PC-9 (cell line): Measurements from ENCODE around the gene SEMA4C. TPM values are rescaled to one million over a fixed set of nuclear protein-coding genes. Genes with fewer than 3 reads are reported as not detected.

Experiments
- BruUV-seq: library from RNA; stranded (reverse); fragments of 400-500 nt; replicated peaks from 2 replicates; lab custom pipeline; 2021; lab: Mats Ljungman, UMichigan
- CTCF ChIA-PET: fragments of 300-600 bp; sonication (Branson Sonifier 250); formaldehyde crosslinking; loops from one replicate; lab custom pipeline; 2022; ENCODE audit warnings: antibody characterized with exemption; lab: Charles Lee
- POLR2A ChIA-PET: fragments of 300-600 bp; sonication (Branson Sonifier 250); formaldehyde crosslinking; loops from one replicate; lab custom pipeline; 2022; ENCODE audit warnings: antibody characterized with exemption; ENCODE audit not compliant: unreplicated experiment; lab: Charles Lee
- DNase-seq, 2 experiments: peaks; one replicate each; pipeline versions ENCODE4 v3.0.0 to v3.0.0-alpha.2; 2015 to 2022; ENCODE audit warnings: mixed read lengths in 1 of 2
- H2AFZ ChIP-seq: fragments of 200-600 bp; sonication (generic); 2 replicates; pipeline ENCODE4 v1.8.1; 2017; ENCODE audit warnings: antibody characterized with exemption
- H3F3A ChIP-seq: fragments of 200-600 bp; sonication (generic); 2 replicates; pipeline ENCODE4 v1.8.1; 2017; ENCODE audit warnings: antibody characterized with exemption, mild to moderate bottlenecking, low read depth; ENCODE audit not compliant: insufficient read depth
- H3K27ac ChIP-seq: fragments of 200-600 bp; sonication (generic); 2 replicates; pipeline ENCODE4 v1.6.1; 2016; ENCODE audit warnings: mixed run types
- H3K27me3 ChIP-seq: fragments of 200-600 bp; sonication (generic); 2 replicates; pipeline ENCODE4 v1.6.1; 2016; ENCODE audit warnings: low read depth, mixed run types; ENCODE audit not compliant: insufficient read depth
- H3K36me3 ChIP-seq: fragments of 200-600 bp; sonication (generic); 2 replicates; pipeline ENCODE4 v1.6.1; 2016; ENCODE audit warnings: low read depth, mixed run types
- H3K4me1 ChIP-seq: fragments of 200-600 bp; sonication (generic); replicated peaks from 2 replicates; pipeline ENCODE4 v1.6.1; 2016; ENCODE audit warnings: mixed run types; ENCODE audit not compliant: insufficient read depth
- H3K4me2 ChIP-seq: fragments of 200-600 bp; sonication (generic); 2 replicates; pipeline ENCODE4 v1.6.1; 2017; ENCODE audit warnings: mixed run types
- H3K4me3 ChIP-seq: fragments of 200-600 bp; sonication (generic); 2 replicates; pipeline ENCODE4 v1.6.1; 2016; ENCODE audit warnings: mixed run types
- H3K79me2 ChIP-seq: fragments of 200-600 bp; sonication (generic); 2 replicates; pipeline ENCODE4 v1.6.1; 2017; ENCODE audit warnings: low read depth, mixed run types
- H3K9me2 ChIP-seq: fragments of 200-600 bp; sonication (generic); 2 replicates; pipeline ENCODE4 v1.8.1; 2017; ENCODE audit warnings: mild to moderate bottlenecking; ENCODE audit not compliant: insufficient read depth
- H3K9me3 ChIP-seq: fragments of 200-600 bp; sonication (generic); 2 replicates; pipeline ENCODE4 v1.8.1; 2016; ENCODE audit warnings: low read depth; ENCODE audit not compliant: insufficient read depth
- H4K20me1 ChIP-seq: fragments of 200-600 bp; sonication (generic); 2 replicates; pipeline ENCODE4 v1.8.1; 2017; ENCODE audit not compliant: insufficient read depth
- EZH2 ChIP-seq: fragments of 200-600 bp; sonication (generic); IDR thresholded peaks from 2 replicates; pipeline ENCODE4 v1.8.0; 2017; ENCODE audit warnings: antibody characterized with exemption, low read depth
- intact Hi-C: fragments of 100-400 bp; cut with micrococcal nuclease; formaldehyde crosslinking; loops from one replicate; pipeline ENCODE4 v1.10.0; 2022; ENCODE audit not compliant: unreplicated experiment
- total RNA-seq: library from RNA; stranded (reverse); gene quantifications from 2 replicates; pipeline ENCODE4 v1.2.3, GENCODE V29; 2021
- TF ChIP-seq, protein P1 (sequence below): fragments of 200-600 bp; sonication (generic); conservative IDR thresholded peaks from 2 replicates; pipeline ENCODE4 v1.6.1; 2017; ENCODE audit warnings: mixed run types, antibody characterized with exemption, mild to moderate bottlenecking, moderate library complexity

Gene SEMA4C
- total RNA-seq, 1 experiment from 2014 or later: 52.8 TPM

DNA sequence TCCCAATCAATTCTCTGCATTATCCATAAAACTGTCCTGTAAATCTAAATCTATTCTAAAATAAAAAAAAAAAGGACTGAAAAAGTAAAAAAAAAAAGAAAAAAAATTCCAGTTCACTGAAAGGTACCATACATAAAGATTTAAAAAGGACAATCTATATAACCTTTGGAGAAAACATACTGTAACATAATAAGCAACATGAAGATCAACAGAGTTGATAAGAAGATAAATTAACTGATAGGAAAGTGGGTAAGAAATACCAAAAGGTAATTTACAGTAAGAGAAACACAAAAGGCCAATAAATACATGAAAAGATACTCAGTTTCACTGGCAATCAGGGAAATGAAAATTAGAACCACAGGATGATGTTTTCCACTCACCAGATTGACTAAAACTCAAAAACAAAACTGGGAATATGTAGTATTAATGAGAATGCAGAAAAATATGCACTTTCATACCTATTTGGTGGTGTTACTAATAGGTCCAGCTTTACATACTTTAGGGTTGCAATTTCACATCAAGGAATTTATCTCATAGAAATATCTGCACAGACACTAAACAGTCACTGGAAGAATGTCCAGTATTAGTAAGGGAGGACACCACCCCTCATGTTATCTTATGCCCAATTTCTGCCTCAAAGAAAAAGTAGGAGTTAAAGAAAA, 48.3 kb upstream of the SEMA4C start:
- no peak overlapping the region for H2AFZ ChIP-seq
- peaks cover 19% of the 10 kb centered on the region; the same call in 1 of the 2 replicates for H3K9me3 ChIP-seq
- H3K79me2 ChIP-seq: no peaks in the 10 kb centered on the region
- no peaks in the 10 kb centered on the region for H3F3A ChIP-seq
- ChIA-PET CTCF (no interaction called here), POLR2A (interaction anchor here (0.5 kb wide), 1 partner anchor 139 kb away, joined by 29 read pairs; no protein-coding TSS in a partner anchor)
- no peaks in the 10 kb centered on the region for H3K36me3 ChIP-seq
- H4K20me1 ChIP-seq: no peaks in the 10 kb centered on the region
- no peaks in the 10 kb centered on the region; the same call in 1 of the 2 replicates for H3K27me3 ChIP-seq
- no TSS peak for BruUV-seq
- no peak for DNase-seq
- H3K27ac ChIP-seq: no peak overlapping the region
- H3K4me1 ChIP-seq: no peaks in the 10 kb centered on the region
- no peak overlapping the region for H3K4me3 ChIP-seq
- intact Hi-C loops: no loop called here
- no peak overlapping the region for H3K4me2 ChIP-seq
- TF ChIP-seq, protein P1, sequence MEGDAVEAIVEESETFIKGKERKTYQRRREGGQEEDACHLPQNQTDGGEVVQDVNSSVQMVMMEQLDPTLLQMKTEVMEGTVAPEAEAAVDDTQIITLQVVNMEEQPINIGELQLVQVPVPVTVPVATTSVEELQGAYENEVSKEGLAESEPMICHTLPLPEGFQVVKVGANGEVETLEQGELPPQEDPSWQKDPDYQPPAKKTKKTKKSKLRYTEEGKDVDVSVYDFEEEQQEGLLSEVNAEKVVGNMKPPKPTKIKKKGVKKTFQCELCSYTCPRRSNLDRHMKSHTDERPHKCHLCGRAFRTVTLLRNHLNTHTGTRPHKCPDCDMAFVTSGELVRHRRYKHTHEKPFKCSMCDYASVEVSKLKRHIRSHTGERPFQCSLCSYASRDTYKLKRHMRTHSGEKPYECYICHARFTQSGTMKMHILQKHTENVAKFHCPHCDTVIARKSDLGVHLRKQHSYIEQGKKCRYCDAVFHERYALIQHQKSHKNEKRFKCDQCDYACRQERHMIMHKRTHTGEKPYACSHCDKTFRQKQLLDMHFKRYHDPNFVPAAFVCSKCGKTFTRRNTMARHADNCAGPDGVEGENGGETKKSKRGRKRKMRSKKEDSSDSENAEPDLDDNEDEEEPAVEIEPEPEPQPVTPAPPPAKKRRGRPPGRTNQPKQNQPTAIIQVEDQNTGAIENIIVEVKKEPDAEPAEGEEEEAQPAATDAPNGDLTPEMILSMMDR: no peak
- no peak for TF ChIP-seq EZH2
- no peaks in the 10 kb centered on the region for H3K9me2 ChIP-seq

DNA sequence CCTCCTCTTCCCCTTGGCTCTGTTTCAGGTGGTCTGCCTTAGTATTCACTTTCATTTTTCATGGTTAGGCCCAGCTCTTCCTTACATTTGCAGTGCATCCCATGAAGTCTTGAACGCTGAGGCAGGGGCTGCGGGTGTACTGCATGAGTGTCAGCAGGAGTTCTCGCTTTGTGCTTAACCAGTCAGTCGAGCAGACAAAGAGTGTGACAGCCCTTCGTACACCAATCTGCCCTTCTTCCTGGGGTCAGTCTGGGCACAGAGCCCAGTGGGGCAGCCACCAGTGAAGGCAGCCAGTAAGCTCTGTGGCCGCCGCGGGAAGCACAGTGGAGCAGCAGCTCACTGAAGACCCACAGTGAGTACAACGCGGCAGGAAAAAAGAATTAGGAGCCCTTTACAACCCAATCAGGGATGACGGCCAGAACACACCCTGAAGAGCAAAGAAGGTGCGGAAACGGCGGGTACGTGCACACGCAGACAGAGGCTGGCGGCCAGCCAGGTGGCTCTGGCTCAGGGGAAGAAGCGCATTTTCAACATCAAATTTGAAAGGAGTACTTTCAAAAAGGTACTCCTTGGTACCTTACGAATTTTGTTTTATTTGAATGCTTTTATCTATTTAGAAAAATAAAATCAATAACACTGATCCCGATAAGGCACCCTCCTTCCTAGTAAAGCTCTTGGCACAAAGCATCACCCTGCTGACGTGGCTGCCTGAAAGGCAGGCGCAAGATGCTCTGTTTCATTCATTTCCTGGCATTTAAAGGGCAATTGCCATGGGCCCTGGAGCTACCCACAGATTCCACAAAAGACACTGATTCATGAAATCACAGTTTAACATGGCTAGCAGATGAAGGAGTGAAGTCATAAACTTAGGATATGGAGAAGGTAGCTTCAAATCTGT, 47.0 kb upstream of the SEMA4C start:
- Histone ChIP-seq H3K36me3 (no peaks in the 10 kb centered on the region), H3K27me3 (no peaks in the 10 kb centered on the region; the same call in 1 of the 2 replicates), H3K9me3 (peaks cover 19% of the 10 kb centered on the region; the same call in 1 of the 2 replicates), H3K4me1 (no peaks in the 10 kb centered on the region), H3K4me2 (no peak overlapping the region), H4K20me1 (no peaks in the 10 kb centered on the region), H3K79me2 (no peaks in the 10 kb centered on the region), H3K4me3 (no peak overlapping the region), H3K9me2 (no peaks in the 10 kb centered on the region), H2AFZ (no peak overlapping the region), H3K27ac (no peak overlapping the region), H3F3A (no peaks in the 10 kb centered on the region)
- intact Hi-C loops: no loop called here
- TF ChIP-seq, protein P1: no peak
- TF ChIP-seq EZH2: no peak
- BruUV-seq: no TSS peak
- ChIA-PET POLR2A (no interaction called here), CTCF (interaction anchor here (0.5 kb wide), 1 partner anchor 1736 kb away, joined by 7 read pairs; no protein-coding TSS in a partner anchor)
- DNase-seq: no peak

- H3K9me2 ChIP-seq: no peaks in the 10 kb centered on the region
- H3K79me2 ChIP-seq: no peaks in the 10 kb centered on the region
- ChIA-PET POLR2A (interaction anchor here (0.5 kb wide), 1 partner anchor 9 kb away, joined by 3 read pairs; no protein-coding TSS in a partner anchor), CTCF (interaction anchor here (0.5 kb wide), 1 partner anchor 1737 kb away, joined by 7 read pairs; no protein-coding TSS in a partner anchor)
- H3K36me3 ChIP-seq: no peaks in the 10 kb centered on the region
- H3K27ac ChIP-seq: no peak overlapping the region
- H3K4me2 ChIP-seq: no peak overlapping the region
- H3F3A ChIP-seq: no peaks in the 10 kb centered on the region
- TF ChIP-seq, protein P1: no peak
- no peak for TF ChIP-seq EZH2
- no peak overlapping the region for H3K4me3 ChIP-seq
- H4K20me1 ChIP-seq: no peaks in the 10 kb centered on the region
- no peaks in the 10 kb centered on the region for H3K4me1 ChIP-seq
- peaks cover 19% of the 10 kb centered on the region; the same call in 1 of the 2 replicates for H3K9me3 ChIP-seq
- intact Hi-C loops: no loop called here
- no peak for DNase-seq
- H2AFZ ChIP-seq: no peak overlapping the region
- no TSS peak for BruUV-seq
- H3K27me3 ChIP-seq: no peaks in the 10 kb centered on the region; the same call in 1 of the 2 replicates
Observed at GRCh38 chr2:96916156-96916630, 46.3 kb upstream of the SEMA4C start.
